Activated naive CD8-positive, alpha-beta T cell treated with anti-CD3 and anti-CD28 coated beads, Interleukin-2, amount 50 U/mL, for 16 hours (primary cell): Measurements from ENCODE around the gene FTCDNL1.

Experiments
- DNase-seq: peaks from one replicate; pipeline ENCODE4 v3.0.0-alpha.2; 2020; ENCODE audit warnings: low read depth, low spot score

Gene FTCDNL1

GRCh38 chr2:199792381-199792780 lies 58.6 kb downstream of the FTCDNL1 start:
- DNase-seq, result no peak

- no peak for DNase-seq
Observed at GRCh38 chr2:199791326-199791725, 59.7 kb downstream of the FTCDNL1 start.

GRCh38 chr2:199784512-199784911 lies 66.5 kb downstream of the FTCDNL1 start:
- DNase-seq, result no peak

GRCh38 chr2:199779589-199779988 lies 71.4 kb downstream of the FTCDNL1 start:
- DNase-seq, result no peak

GRCh38 chr2:199778655-199779054 lies 72.3 kb downstream of the FTCDNL1 start:
- DNase-seq, result no peak

GRCh38 chr2:199777916-199778315 lies 73.1 kb downstream of the FTCDNL1 start:
- DNase-seq, result no peak

GRCh38 chr2:199777315-199777714 lies 73.7 kb downstream of the FTCDNL1 start:
- no peak for DNase-seq

- DNase-seq, result no peak
Observed at GRCh38 chr2:199775267-199775666, 75.7 kb downstream of the FTCDNL1 start.

GRCh38 chr2:199772035-199772976 lies 78.7 kb downstream of the FTCDNL1 start:
- DNase-seq, result no peak

- DNase-seq, result no peak
Observed at GRCh38 chr2:199770716-199771115, 80.3 kb downstream of the FTCDNL1 start.

- DNase-seq, result no peak
Observed at GRCh38 chr2:199765646-199766045, 85.3 kb downstream of the FTCDNL1 start.

- no peak for DNase-seq
Observed at GRCh38 chr2:199764273-199764800, 86.7 kb downstream of the FTCDNL1 start.

- DNase-seq, result no peak
Observed at GRCh38 chr2:199762963-199763362, 88.0 kb downstream of the FTCDNL1 start.

GRCh38 chr2:199760574-199760973 lies 90.4 kb downstream of the FTCDNL1 start:
- no peak for DNase-seq

GRCh38 chr2:199757233-199757870 lies 93.6 kb downstream of the FTCDNL1 start:
- DNase-seq, result no peak

- DNase-seq, result no peak
Observed at GRCh38 chr2:199756743-199757142, 94.2 kb downstream of the FTCDNL1 start.

- DNase-seq, result no peak
Observed at GRCh38 chr2:199756211-199756610, 94.8 kb downstream of the FTCDNL1 start.

- no peak for DNase-seq
Observed at GRCh38 chr2:199754766-199755165, 96.2 kb downstream of the FTCDNL1 start.

GRCh38 chr2:199751492-199752120 lies 99.4 kb downstream of the FTCDNL1 start:
- DNase-seq, result no peak

- DNase-seq, result no peak
Observed at GRCh38 chr2:199749571-199749970, 101.4 kb downstream of the FTCDNL1 start.

GRCh38 chr2:199744724-199745123 lies 106.3 kb downstream of the FTCDNL1 start:
- no peak for DNase-seq

GRCh38 chr2:199744260-199744659 lies 106.7 kb downstream of the FTCDNL1 start:
- no peak for DNase-seq
